Neuronal stem cell (in vitro differentiated cells): ENCODE results near the gene GARIN5A.

Experiments
- DNase-seq: peaks from one replicate; pipeline ENCODE4 v3.0.0-alpha.2; 2013; ENCODE audit warnings: low spot score
- H2AFZ ChIP-seq: one replicate; pipeline ENCODE4 v1.6.1; 2013; ENCODE audit warnings: mild to moderate bottlenecking, low read length, inconsistent platforms
- H2AK5ac ChIP-seq: 2 replicates; pipeline ENCODE4 v1.6.1; 2013; ENCODE audit warnings: low read depth, mild to moderate bottlenecking, inconsistent platforms, low read length, moderate library complexity, mixed read lengths
- H2BK120ac ChIP-seq: 2 replicates; pipeline ENCODE4 v1.6.1; 2013; ENCODE audit warnings: low read depth, mild to moderate bottlenecking, inconsistent platforms, low read length, moderate library complexity, mixed read lengths
- H2BK12ac ChIP-seq: one replicate; pipeline ENCODE4 v1.6.1; 2013; ENCODE audit warnings: low read length, inconsistent platforms
- H2BK15ac ChIP-seq: 2 replicates; pipeline ENCODE4 v1.6.1; 2013; ENCODE audit warnings: mild to moderate bottlenecking, low read length, inconsistent platforms, mixed read lengths
- H2BK5ac ChIP-seq: one replicate; pipeline ENCODE4 v1.6.1; 2013; ENCODE audit warnings: inconsistent platforms, mild to moderate bottlenecking, low read length, moderate library complexity
- H3K14ac ChIP-seq: one replicate; pipeline ENCODE4 v1.6.1; 2013; ENCODE audit warnings: low read length, inconsistent platforms
- H3K18ac ChIP-seq: 2 replicates; pipeline ENCODE4 v1.6.1; 2013; ENCODE audit warnings: low read length, inconsistent platforms
- H3K23ac ChIP-seq: 2 replicates; pipeline ENCODE4 v1.6.1; 2013; ENCODE audit warnings: low read depth, mild to moderate bottlenecking, mixed read lengths, low read length, inconsistent platforms; ENCODE audit not compliant: poor library complexity
- H3K27ac ChIP-seq: replicated peaks from 3 replicates; pipeline ENCODE4 v1.5.1; 2013; ENCODE audit warnings: low read length, inconsistent platforms
- H3K27me3 ChIP-seq, 3 experiments: 2 replicates each; pipeline ENCODE4 v1.6.1; 2013; ENCODE audit warnings: low read length in 3 of 3, mild to moderate bottlenecking in 2 of 3, inconsistent platforms in 1 of 3, low read depth in 1 of 3, mixed read lengths in 1 of 3, moderate library complexity in 1 of 3; ENCODE audit not compliant: control insufficient read depth in 3 of 3, insufficient read depth in 3 of 3
- H3K36me3 ChIP-seq, 2 donors: replicated peaks in 1 of 2; 2 replicates each; pipeline ENCODE4 v1.6.1; 2013; ENCODE audit warnings: low read length in 2 of 2; ENCODE audit not compliant: control insufficient read depth in 2 of 2, insufficient read depth in 2 of 2
- H3K4ac ChIP-seq: 2 replicates; pipeline ENCODE4 v1.6.1; 2013; ENCODE audit warnings: inconsistent platforms, mild to moderate bottlenecking, low read length, moderate library complexity
- H3K4me1 ChIP-seq, 2 donors: 1 replicate in 1 of 2; 2 replicates in 1 of 2; pipeline ENCODE4 v1.6.1; 2013; ENCODE audit warnings: low read length in 2 of 2, low read depth in 1 of 2; ENCODE audit not compliant: control insufficient read depth in 2 of 2, insufficient read depth in 1 of 2
- H3K4me2 ChIP-seq: one replicate; pipeline ENCODE4 v1.6.1; 2013; ENCODE audit warnings: mild to moderate bottlenecking, low read length, inconsistent platforms; ENCODE audit not compliant: insufficient read depth, poor library complexity, severe bottlenecking
- H3K4me3 ChIP-seq, 2 donors: 2 replicates each; pipeline ENCODE4 v1.5.1; 2013; ENCODE audit warnings: low read length in 2 of 2, mild to moderate bottlenecking in 2 of 2, inconsistent platforms in 1 of 2, moderate library complexity in 1 of 2
- H3K79me1 ChIP-seq: one replicate; pipeline ENCODE4 v1.6.1; 2013; ENCODE audit warnings: low read depth, mild to moderate bottlenecking, inconsistent platforms, low read length, moderate library complexity
- H3K9ac ChIP-seq: one replicate; pipeline ENCODE4 v1.6.1; 2013; ENCODE audit warnings: mild to moderate bottlenecking, low read depth, low read length, inconsistent platforms; ENCODE audit not compliant: poor library complexity
- H3K9me3 ChIP-seq, 2 donors: replicated peaks in 1 of 2; 2 replicates each; pipeline versions ENCODE3 to v1.6.1; 2013; ENCODE audit warnings: low read length in 2 of 2, mild to moderate bottlenecking in 2 of 2, inconsistent platforms in 1 of 2, low read depth in 1 of 2, mixed read lengths in 1 of 2, moderate library complexity in 1 of 2; ENCODE audit not compliant: control insufficient read depth in 2 of 2, insufficient read depth in 1 of 2
- H4K8ac ChIP-seq: one replicate; pipeline ENCODE4 v1.6.1; 2013; ENCODE audit warnings: low read depth, mild to moderate bottlenecking, inconsistent platforms, low read length, moderate library complexity
- H4K91ac ChIP-seq: one replicate; pipeline ENCODE4 v1.6.1; 2013; ENCODE audit warnings: low read length, low read depth, mild to moderate bottlenecking, inconsistent platforms; ENCODE audit not compliant: poor library complexity
- WGBS, 2 donors: extraction: QIAGEN DNeasy Blood & Tissue Kit; methylation state at CpG; one replicate each; pipeline ENCODE4 v1.1.7; 2013; ENCODE audit warnings: missing lambda C conversion rate in 2 of 2, mixed read lengths in 1 of 2; ENCODE audit not compliant: insufficient read length in 2 of 2, insufficient replicate concordance in 1 of 2; ENCODE audit errors: extremely low coverage in 2 of 2; 5-methylcytosine and 5-hydroxymethylcytosine counted together

The GARIN5A gene

GRCh38 chr19:50501186-50501567, 24.5 kb upstream of the GARIN5A start:
- peak overlapping the region; percentile 85 for H2BK15ac ChIP-seq
- H3K4me1 ChIP-seq, result peaks cover 15 to 26% of the 10 kb centered on the region in 2 donors
- no peak overlapping the region for H3K27ac ChIP-seq
- H3K23ac ChIP-seq, result no peak overlapping the region
- no CpG with 5 or more reads among the region's 12 CpGs for WGBS, 2 donors
- H3K27me3 ChIP-seq, result peaks cover 0 to 28% (median 0%) of the 10 kb centered on the region in 3 experiments
- H2BK5ac ChIP-seq, result no peak overlapping the region
- H3K4me2 ChIP-seq, result no peak overlapping the region
- H3K9me3 ChIP-seq, result no peaks in the 10 kb centered on the region
- H3K14ac ChIP-seq, result peak overlapping the region; percentile 71
- H3K4me3 ChIP-seq, result peak overlapping the region in 1 of 2 donors; percentile 59
- H2BK12ac ChIP-seq, result peak overlapping the region; percentile 84
- peak overlapping the region; percentile 68 for H2AFZ ChIP-seq
- H3K9ac ChIP-seq, result no peak overlapping the region
- no peak overlapping the region for H2BK120ac ChIP-seq
- H3K4ac ChIP-seq, result peak overlapping the region; percentile 17
- peak overlapping the region; percentile 76 for H2AK5ac ChIP-seq
- H4K91ac ChIP-seq, result no peak overlapping the region
- no peak for DNase-seq
- no peak overlapping the region for H4K8ac ChIP-seq
- peaks cover 3% of the 10 kb centered on the region for H3K79me1 ChIP-seq
- no peaks in the 10 kb centered on the region for H3K36me3 ChIP-seq
- peak overlapping the region; percentile 57 for H3K18ac ChIP-seq

GRCh38 chr19:50500753-50501151, 24.1 kb upstream of the GARIN5A start:
- Histone ChIP-seq H3K9me3 (no peaks in the 10 kb centered on the region), H3K14ac (peak overlapping the region; percentile 71), H2AK5ac (peak overlapping the region; percentile 96), H2BK5ac (no peak overlapping the region), H2BK120ac (no peak overlapping the region), H2BK15ac (peak overlapping the region; percentile 85), H4K91ac (no peak overlapping the region), H2BK12ac (peak overlapping the region; percentile 73), H3K27ac (no peak overlapping the region), H3K4ac (peak overlapping the region; percentile 23), H3K9ac (no peak overlapping the region), H4K8ac (no peak overlapping the region), H3K79me1 (peaks cover 3% of the 10 kb centered on the region), H2AFZ (peak overlapping the region; percentile 68), H3K4me1 (peaks cover 15 to 27% of the 10 kb centered on the region in 2 donors), H3K23ac (peak overlapping the region; percentile 20), H3K4me3 (no peak overlapping the region), H3K4me2 (no peak overlapping the region), H3K36me3 (no peaks in the 10 kb centered on the region), H3K18ac (peak overlapping the region; percentile 57), H3K27me3 (peaks cover 0 to 28% (median 0%) of the 10 kb centered on the region in 3 experiments)
- no CpG with 5 or more reads among the region's 10 CpGs for WGBS, 2 donors
- DNase-seq, result no peak

- Histone ChIP-seq H3K79me1 (peaks cover 3% of the 10 kb centered on the region), H4K8ac (peak overlapping the region; percentile 65), H3K9me3 (no peaks in the 10 kb centered on the region), H2BK5ac (no peak overlapping the region), H3K27me3 (peaks cover 0 to 30% (median 0%) of the 10 kb centered on the region in 3 experiments), H3K27ac (no peak overlapping the region), H3K4me3 (no peak overlapping the region), H3K4ac (no peak overlapping the region), H3K4me1 (peaks cover 15 to 27% of the 10 kb centered on the region in 2 donors), H2AK5ac (peak overlapping the region; percentile 96), H3K23ac (peak overlapping the region; percentile 20), H2BK15ac (no peak overlapping the region), H3K9ac (peak overlapping the region; percentile 60), H3K36me3 (no peaks in the 10 kb centered on the region), H3K18ac (peak overlapping the region; percentile 96), H2BK12ac (peak overlapping the region; percentile 73), H4K91ac (no peak overlapping the region), H2AFZ (peak overlapping the region; percentile 61), H3K14ac (peak overlapping the region; percentile 71), H3K4me2 (no peak overlapping the region), H2BK120ac (no peak overlapping the region)
- WGBS, 2 donors, result no CpG with 5 or more reads among the region's 27 CpGs
- no peak for DNase-seq
Measured at GRCh38 chr19:50500060-50500752, 23.6 kb upstream of the GARIN5A start.

DNA sequence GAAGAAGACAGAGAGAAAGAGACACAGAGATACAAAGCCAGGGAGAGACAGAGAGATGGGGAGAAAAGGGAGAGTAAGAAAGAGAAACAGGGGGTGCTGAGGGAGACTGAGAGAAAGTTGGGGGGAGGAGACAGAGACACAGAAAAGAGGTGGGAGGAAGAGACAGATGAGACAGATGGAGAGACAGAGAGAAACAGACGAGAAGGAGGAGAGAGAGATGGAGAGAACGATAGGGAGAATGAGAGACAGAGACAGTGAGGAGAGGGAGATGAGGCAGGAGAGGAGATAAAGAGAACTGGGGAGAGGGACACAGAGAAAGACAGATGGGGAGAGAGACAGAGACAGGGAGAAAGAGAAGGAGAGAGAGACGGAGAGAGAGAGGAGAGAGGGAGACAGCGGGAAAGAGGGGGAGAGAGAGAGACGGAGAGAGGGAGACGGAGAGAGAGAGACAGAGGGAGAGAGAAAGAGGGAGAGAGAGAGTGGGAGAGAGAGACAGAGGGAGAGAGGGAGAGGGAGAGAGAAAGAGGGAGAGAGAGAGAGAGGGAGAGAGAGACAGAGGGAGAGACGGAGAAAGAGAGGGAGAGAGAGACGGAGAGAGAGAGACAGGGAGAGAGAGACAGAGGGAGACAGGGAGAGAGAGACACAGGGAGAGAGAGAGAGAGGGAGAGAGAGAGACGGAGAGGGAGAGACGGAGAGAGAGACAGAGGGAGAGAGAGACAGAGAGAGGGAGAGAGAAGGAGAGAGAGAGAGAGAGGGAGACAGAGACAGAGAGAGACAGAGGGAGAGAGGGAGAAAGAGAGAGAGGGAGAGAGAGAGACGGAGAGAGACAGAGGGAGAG, 21.8 kb upstream of the GARIN5A start:
- Histone ChIP-seq H2BK5ac (no peak overlapping the region), H2BK120ac (no peak overlapping the region), H3K14ac (no peak overlapping the region), H3K4me2 (no peak overlapping the region), H4K8ac (no peak overlapping the region), H3K36me3 (no peaks in the 10 kb centered on the region), H4K91ac (no peak overlapping the region), H3K4me3 (no peak overlapping the region), H3K27ac (no peak overlapping the region), H3K79me1 (peaks cover 3% of the 10 kb centered on the region), H3K27me3 (peaks cover 0 to 43% (median 0%) of the 10 kb centered on the region in 3 experiments), H3K9me3 (no peaks in the 10 kb centered on the region), H3K9ac (no peak overlapping the region), H2AK5ac (no peak overlapping the region), H3K4me1 (peaks cover 15 to 27% of the 10 kb centered on the region in 2 donors), H3K4ac (no peak overlapping the region), H3K23ac (no peak overlapping the region), H2BK15ac (no peak overlapping the region), H2BK12ac (no peak overlapping the region), H3K18ac (no peak overlapping the region), H2AFZ (no peak overlapping the region)
- DNase-seq, result no peak
- WGBS, 2 donors, result no CpG with 5 or more reads among the region's 11 CpGs
